ENCODE data around the gene JMJD4. TPM values are rescaled to one million over a fixed set of nuclear protein-coding genes. Genes with fewer than 3 reads are reported as not detected.
"Not testable (repeated sequence)": the region's sequence is repeated elsewhere in the genome, so short reads cannot be mapped to it uniquely, and the experiment has no call there.

JMJD4 gene
- polyA plus RNA-seq, 1 experiment: 20.5 TPM

- POLR2A ChIA-PET: no interaction called here
- CTCF ChIA-PET: interaction anchor here (0.6 kb wide), 1 partner anchor 291 kb away, joined by 5 read pairs; no protein-coding TSS in a partner anchor
- no peaks in the 10 kb centered on the region for H3K36me3 ChIP-seq (ENCODE audit: control insufficient read depth, insufficient read depth, low read length)
These were observed 27.3 kb downstream of the JMJD4 start for GRCh38 chr1:227707846-227708245.

GRCh38 chr1:227701631-227702030 is 33.5 kb downstream of the JMJD4 start:
- DNase-seq (ENCODE audit: low read depth); CTCF ChIA-PET; H3K4me3 ChIP-seq (ENCODE audit: low read depth, low read length); POLR2A ChIA-PET; H3K27me3 ChIP-seq (ENCODE audit: control insufficient read depth, insufficient read depth, low read length); H3K36me3 ChIP-seq (ENCODE audit: control insufficient read depth, insufficient read depth, low read length): not testable (repeated sequence)

More at GRCh38 chr1:227707846-227708245, 27.3 kb downstream of the JMJD4 start:
- H3K4me3 ChIP-seq (ENCODE audit: low read depth, low read length): no peak overlapping the region
- no peaks in the 10 kb centered on the region for H3K27me3 ChIP-seq (ENCODE audit: control insufficient read depth, insufficient read depth, low read length)
- no peak for TF ChIP-seq CTCF (IDR thresholded peaks at IDR 0.05; ENCODE audit: insufficient read depth, low read depth, low read length)
- no peak for DNase-seq (ENCODE audit: low read depth)

- ChIA-PET POLR2A (no interaction called here), CTCF (no interaction called here)
- H3K27me3 ChIP-seq (ENCODE audit: control insufficient read depth, insufficient read depth, low read length): no peaks in the 10 kb centered on the region
- no peak overlapping the region for H3K4me3 ChIP-seq (ENCODE audit: low read depth, low read length)
- TF ChIP-seq CTCF (IDR thresholded peaks at IDR 0.05; ENCODE audit: insufficient read depth, low read depth, low read length): no peak
- no peak for DNase-seq (ENCODE audit: low read depth)
- H3K36me3 ChIP-seq (ENCODE audit: control insufficient read depth, insufficient read depth, low read length): no peaks in the 10 kb centered on the region
These were observed 37.7 kb downstream of the JMJD4 start for GRCh38 chr1:227697321-227697864.

GRCh38 chr1:227685807-227686206 is 49.3 kb downstream of the JMJD4 start:
- no peak for TF ChIP-seq CTCF (IDR thresholded peaks at IDR 0.05; ENCODE audit: insufficient read depth, low read depth, low read length)
- H3K27me3 ChIP-seq (ENCODE audit: control insufficient read depth, insufficient read depth, low read length): no peaks in the 10 kb centered on the region
- no peak for DNase-seq (ENCODE audit: low read depth)
- ChIA-PET CTCF (no interaction called here), POLR2A (no interaction called here)
- no peaks in the 10 kb centered on the region for H3K36me3 ChIP-seq (ENCODE audit: control insufficient read depth, insufficient read depth, low read length)
- no peak overlapping the region for H3K4me3 ChIP-seq (ENCODE audit: low read depth, low read length)

Other genes starting within 250 kb of the JMJD4 start
- gene ZNF678, start 171.7 kb downstream of the JMJD4 start, polyA plus RNA-seq (2011; rRNA removed): 1.2 and 2.3 TPM in 2 replicates
- 24.7 and 32.8 TPM in 2 replicates for gene SNAP47, start 133 bp upstream of the JMJD4 start, polyA plus RNA-seq (2011; rRNA removed)
- gene PRSS38, start 80.4 kb upstream of the JMJD4 start, polyA plus RNA-seq (2011; rRNA removed): not detected in 2 replicates
- 0.85 and 1.5 TPM in 2 replicates for gene WNT9A, start 212.6 kb upstream of the JMJD4 start, polyA plus RNA-seq (2011; rRNA removed)

All from BJ (cell line).